Activated naive CD8-positive, alpha-beta T cell treated with anti-CD3 and anti-CD28 coated beads for 36 hours (primary cell): ENCODE results near the gene CFAP92. TPM values are rescaled to one million over a fixed set of nuclear protein-coding genes. Genes with fewer than 3 reads are reported as not detected.

ENCODE experiments used
- DNase-seq: peaks from one replicate; pipeline ENCODE4 v3.0.0; 2021
- H3K27ac Mint-ChIP-seq: one replicate; pipeline ENCODE4 v1.8.0; 2022; ENCODE audit warnings: mild to moderate bottlenecking, moderate library complexity, mixed read lengths
- H3K27me3 Mint-ChIP-seq: one replicate; pipeline ENCODE4 v1.8.0; 2022; ENCODE audit warnings: mild to moderate bottlenecking, mixed read lengths
- H3K36me3 Mint-ChIP-seq: one replicate; pipeline ENCODE4 v1.8.0; 2021; ENCODE audit warnings: mild to moderate bottlenecking, mixed read lengths
- H3K4me1 Mint-ChIP-seq: one replicate; pipeline ENCODE4 v1.8.0; 2021; ENCODE audit warnings: mixed read lengths
- H3K4me3 Mint-ChIP-seq: one replicate; pipeline ENCODE4 v1.8.0; 2022; ENCODE audit warnings: mild to moderate bottlenecking, moderate library complexity, mixed read lengths
- H3K9me3 Mint-ChIP-seq: one replicate; pipeline ENCODE4 v1.8.0; 2022; ENCODE audit warnings: mixed read lengths
- total RNA-seq, 2 experiments: library from RNA; stranded (reverse); gene quantifications; one replicate each; pipeline ENCODE4 v1.2.3, GENCODE V29; 2021

Gene CFAP92
- total RNA-seq, 2 experiments from 2014 or later, result 0.40 to 0.56 TPM

DNA sequence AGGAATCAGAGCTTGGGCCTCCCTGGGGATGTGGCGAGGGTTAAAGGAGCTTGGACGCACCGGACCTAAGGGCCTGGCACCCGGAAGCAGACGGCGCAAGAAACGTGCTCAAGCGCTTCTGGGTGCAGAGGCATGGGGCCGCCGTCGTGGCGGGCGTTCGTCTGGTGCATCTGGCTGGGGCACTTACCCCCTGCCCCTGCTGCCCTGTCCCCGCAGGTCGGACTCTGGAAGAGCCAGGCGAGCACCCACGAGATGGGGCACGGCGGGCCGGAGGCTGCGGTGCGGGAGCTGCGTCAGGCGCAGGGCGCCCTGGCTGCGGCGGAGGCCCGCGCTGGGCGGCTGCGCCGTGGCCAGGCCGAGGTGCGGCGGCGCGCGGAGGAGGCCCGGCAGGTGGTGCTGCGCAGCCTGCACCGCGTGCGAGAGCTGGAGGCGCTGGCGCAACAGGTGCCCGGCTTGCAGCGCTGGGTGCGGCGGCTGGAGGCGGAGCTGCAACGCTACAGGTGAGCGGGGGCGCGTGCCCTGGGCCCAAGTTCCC lies 9.8 kb upstream of the CFAP92 start:
- no peak overlapping the region for H3K27ac Mint-ChIP-seq
- H3K9me3 Mint-ChIP-seq, result no peaks in the 10 kb centered on the region
- no peaks in the 10 kb centered on the region for H3K36me3 Mint-ChIP-seq
- peaks cover 38% of the 10 kb centered on the region for H3K4me1 Mint-ChIP-seq
- H3K27me3 Mint-ChIP-seq, result peaks cover 31% of the 10 kb centered on the region
- peak overlapping the region; percentile 70 for H3K4me3 Mint-ChIP-seq
- peak; percentile 71 for DNase-seq

DNA sequence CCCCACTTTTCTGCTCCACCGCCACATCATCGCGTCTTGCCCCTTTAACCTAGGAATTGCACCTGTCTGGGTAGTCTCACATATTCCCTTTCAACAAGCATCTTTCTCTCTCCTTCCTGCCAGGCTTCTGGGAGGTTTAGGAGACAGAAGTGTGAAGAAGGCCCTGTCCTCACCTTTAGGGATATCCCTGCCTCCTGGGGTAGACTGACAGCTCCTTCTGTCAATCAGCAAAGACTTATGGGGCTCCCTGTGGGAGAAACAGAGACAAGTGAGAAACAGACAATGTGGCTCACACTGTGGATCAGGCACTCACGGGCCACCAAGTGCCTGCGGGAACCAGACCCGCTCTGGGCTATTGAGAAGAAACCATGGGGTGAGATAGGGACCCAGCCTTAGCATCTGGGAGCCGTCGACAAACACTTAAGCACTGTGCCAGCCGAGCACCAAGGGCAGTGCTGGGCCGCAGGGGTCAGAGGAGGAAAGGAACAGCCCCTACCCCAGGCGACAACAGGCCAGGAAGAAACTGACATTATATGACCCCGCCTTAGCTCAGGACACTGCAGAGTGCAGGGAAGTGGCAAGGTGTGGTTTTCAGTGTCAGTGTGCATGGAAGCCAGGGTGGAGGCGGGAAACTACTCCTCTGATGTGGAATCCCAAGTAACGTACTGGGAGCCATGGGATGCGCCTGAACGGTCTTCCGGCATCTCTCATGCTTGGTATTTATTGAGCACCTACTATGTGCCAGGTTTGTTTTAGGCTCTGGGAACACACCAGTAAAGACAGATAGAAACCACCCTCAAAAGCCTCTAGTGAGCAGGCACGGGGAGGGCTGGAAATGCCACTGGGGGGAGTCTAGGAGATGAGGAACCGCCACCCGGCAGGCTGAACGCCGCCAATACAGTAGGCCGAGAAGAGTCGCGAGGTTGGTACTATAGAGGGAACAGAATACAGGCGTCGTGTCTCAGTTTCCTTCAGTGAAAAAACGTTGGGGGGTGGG lies 9.0 kb upstream of the CFAP92 start:
- Mint-ChIP-seq H3K27ac (no peak overlapping the region), H3K36me3 (no peaks in the 10 kb centered on the region), H3K9me3 (no peaks in the 10 kb centered on the region), H3K4me3 (peak overlapping the region; percentile 70), H3K4me1 (peaks cover 41% of the 10 kb centered on the region), H3K27me3 (peaks cover 31% of the 10 kb centered on the region)
- no peak for DNase-seq

DNA sequence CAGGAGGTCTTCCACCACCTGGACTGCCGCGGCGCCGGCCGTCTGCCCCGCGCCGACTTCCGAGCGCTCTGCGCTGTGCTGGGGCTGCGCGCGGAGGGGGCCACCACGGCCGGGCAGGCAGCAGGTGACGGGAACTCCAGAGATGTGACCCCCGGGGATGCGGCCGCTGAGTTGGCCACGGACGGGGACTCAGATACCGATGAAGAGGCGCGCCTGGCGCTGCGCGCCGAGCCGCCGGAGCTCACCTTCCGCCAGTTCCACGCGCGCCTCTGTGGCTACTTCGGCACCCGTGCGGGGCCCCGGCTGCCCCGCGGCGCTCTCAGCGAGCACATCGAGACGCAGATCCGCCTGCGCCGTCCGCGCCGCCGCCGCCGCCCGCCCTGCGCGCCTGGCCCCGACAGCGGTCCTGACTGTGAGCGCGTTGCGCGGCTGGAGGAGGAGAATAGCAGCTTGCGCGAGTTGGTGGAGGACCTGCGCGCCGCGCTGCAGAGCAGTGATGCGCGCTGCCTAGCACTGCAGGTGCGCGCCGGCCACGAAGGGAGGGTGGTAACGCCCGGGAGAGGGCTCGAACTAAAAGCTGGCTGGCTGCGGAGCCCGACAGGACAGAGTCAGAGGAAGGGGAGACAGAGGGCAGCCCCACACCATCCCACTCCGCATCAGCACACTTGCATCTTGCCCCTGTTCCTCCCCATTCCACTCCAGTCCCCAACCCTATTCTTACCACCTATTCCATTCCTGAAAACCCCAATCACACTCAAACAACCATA lies 8.1 kb upstream of the CFAP92 start:
- H3K27ac Mint-ChIP-seq, result no peak overlapping the region
- peaks cover 41% of the 10 kb centered on the region for H3K4me1 Mint-ChIP-seq
- DNase-seq, result peak; percentile 68
- peak overlapping the region; percentile 70 for H3K4me3 Mint-ChIP-seq
- peaks cover 31% of the 10 kb centered on the region for H3K27me3 Mint-ChIP-seq
- no peaks in the 10 kb centered on the region for H3K36me3 Mint-ChIP-seq
- H3K9me3 Mint-ChIP-seq, result no peaks in the 10 kb centered on the region

DNA sequence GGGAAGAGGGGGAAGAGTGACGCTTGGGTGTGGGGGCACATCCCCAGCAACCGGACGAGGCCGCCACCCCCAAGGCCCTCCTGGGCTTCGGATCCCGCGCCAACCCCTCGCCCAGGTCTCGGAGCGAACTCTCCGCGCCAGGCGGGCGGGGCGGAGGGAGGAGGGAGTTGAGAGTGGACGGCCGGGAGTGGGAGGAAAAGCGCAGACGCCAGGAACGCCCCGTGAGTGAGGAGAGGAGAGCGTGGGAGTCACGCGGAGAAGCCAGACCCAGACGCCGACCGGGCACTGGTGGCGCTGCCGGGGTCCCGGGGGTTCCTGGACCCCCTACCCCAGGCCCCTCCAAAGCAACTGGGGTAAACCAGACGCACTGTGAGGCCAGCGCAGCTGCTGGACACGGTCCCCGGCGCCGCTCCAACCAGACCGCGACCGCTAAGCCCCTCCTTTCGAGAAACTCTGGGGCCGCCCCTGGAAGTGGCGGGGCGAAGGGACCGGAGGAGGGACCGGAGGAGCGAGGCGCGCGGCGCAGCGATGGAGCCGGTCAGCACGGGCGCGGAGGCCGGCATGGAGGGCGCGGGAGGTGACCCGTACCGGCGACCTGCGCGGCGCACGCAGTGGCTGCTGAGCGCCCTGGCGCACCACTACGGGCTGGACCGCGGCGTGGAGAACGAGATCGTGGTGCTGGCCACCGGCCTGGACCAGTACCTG lies 7.4 kb upstream of the CFAP92 start, which contains the start of gene EFCC1:
Gene EFCC1, plus strand, starts transcription at position 204 of the 705 bp plus-strand sequence. Its CDS starts 325 bp downstream, at position 529.
- peaks cover 31% of the 10 kb centered on the region for H3K27me3 Mint-ChIP-seq
- no peak within 1 kb of the TSS for H3K27ac Mint-ChIP-seq
- DNase-seq, result peak; percentile 45
- peak within 1 kb of the TSS; percentile 70 for H3K4me3 Mint-ChIP-seq
- no peaks in the 10 kb centered on the region for H3K9me3 Mint-ChIP-seq
- H3K4me1 Mint-ChIP-seq, result peaks cover 47% of the 10 kb centered on the region
- no peaks in the 10 kb centered on the region for H3K36me3 Mint-ChIP-seq

DNA sequence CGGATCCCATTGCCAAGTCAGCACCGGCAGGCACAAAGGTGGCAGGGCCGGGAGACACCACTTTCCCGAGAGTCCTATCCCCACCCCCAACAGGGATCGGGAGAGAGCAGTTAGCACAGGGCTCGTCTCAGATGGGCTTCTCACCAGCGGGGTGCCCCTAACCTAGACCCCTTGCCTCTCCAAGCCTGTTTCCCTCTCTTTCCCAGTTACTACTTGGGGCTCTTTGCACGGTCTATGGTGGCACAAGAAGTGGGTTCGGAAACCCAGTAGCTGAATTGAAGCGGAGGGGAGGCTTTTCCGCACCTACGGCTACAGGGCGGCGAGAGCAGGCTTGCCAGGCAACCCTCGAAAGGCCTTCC lies 6.8 kb upstream of the CFAP92 start:
- Mint-ChIP-seq H3K9me3 (no peaks in the 10 kb centered on the region), H3K27me3 (peaks cover 31% of the 10 kb centered on the region), H3K4me3 (peak overlapping the region; percentile 60), H3K27ac (no peak overlapping the region), H3K4me1 (peaks cover 48% of the 10 kb centered on the region), H3K36me3 (no peaks in the 10 kb centered on the region)
- DNase-seq, result no peak

DNA sequence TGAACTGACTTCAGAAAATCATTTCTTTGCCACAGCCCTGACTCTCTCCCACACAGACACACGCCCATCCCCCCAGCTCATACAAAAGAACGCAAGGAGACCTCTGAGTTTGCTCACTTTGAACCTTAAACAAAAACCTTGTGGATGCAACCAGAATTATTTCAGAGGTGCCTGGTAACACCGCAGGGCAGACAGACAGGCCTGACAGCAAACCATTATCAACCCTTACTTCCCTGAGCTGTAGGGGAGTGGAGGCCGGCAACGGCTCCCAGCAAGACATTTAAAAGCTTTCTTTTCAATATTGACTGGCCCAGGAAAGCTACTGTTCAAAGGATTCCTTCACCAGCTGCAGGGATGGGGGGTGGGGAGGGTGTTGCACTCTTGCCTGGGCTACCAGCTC lies 5.2 kb upstream of the CFAP92 start:
- Mint-ChIP-seq H3K9me3 (no peaks in the 10 kb centered on the region), H3K36me3 (no peaks in the 10 kb centered on the region), H3K27me3 (peaks cover 29% of the 10 kb centered on the region), H3K4me3 (no peak overlapping the region), H3K27ac (no peak overlapping the region), H3K4me1 (peaks cover 55% of the 10 kb centered on the region)
- DNase-seq, result no peak

DNA sequence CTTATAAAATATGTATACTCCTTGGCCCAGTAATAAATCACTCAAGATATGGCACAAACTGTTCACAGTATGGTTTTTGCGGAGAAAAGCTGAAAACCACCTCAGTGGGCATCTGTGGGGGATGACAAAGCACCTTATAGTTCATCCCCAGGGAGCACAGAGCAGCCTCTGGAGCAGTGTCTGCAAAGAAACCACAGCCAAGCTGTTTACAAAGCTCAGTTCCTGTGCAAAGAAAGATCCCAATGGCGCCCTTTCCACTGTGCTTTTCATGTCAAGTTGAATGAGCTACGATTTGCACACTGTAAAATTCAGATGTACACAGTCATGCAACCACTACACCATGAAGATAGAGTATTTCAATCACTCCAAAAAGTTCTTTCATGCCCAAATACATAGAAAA lies 4.7 kb upstream of the CFAP92 start:
- no peaks in the 10 kb centered on the region for H3K9me3 Mint-ChIP-seq
- no peak for DNase-seq
- peaks cover 57% of the 10 kb centered on the region for H3K4me1 Mint-ChIP-seq
- no peaks in the 10 kb centered on the region for H3K36me3 Mint-ChIP-seq
- no peak overlapping the region for H3K27ac Mint-ChIP-seq
- no peak overlapping the region for H3K4me3 Mint-ChIP-seq
- H3K27me3 Mint-ChIP-seq, result peaks cover 27% of the 10 kb centered on the region

DNA sequence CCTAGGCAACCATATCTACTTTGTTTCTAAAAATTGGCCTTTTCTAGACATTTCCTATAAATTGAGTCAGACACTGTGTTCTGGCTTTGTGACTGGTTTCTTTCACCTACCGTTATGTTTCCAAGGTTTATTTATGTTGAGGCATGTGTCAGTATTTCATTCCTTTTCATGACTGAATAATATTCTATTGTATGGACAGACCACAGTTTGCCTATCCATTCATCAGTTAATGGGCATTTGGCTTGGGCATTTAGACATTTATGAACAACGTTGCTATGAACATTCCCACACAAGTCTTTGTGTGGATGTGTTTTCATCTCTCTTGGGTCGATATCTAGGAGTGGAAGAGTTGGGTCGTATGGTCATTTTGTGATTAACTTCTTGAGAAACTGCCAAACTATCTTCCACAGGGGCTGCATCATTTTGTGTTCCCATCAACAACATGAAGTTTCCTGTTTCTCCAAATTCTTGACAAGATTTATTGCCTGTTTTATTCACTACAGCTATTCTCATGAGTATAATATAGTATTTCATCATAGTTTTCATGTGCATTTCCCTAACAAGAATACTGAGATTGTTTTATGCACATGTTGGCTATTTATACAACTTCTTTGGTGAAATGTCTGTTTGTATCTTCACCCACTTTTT lies 3.7 kb upstream of the CFAP92 start:
- H3K4me1 Mint-ChIP-seq, result peaks cover 52% of the 10 kb centered on the region
- H3K27ac Mint-ChIP-seq, result no peak overlapping the region
- no peak overlapping the region for H3K4me3 Mint-ChIP-seq
- DNase-seq, result no peak
- peaks cover 17% of the 10 kb centered on the region for H3K27me3 Mint-ChIP-seq
- no peaks in the 10 kb centered on the region for H3K36me3 Mint-ChIP-seq
- H3K9me3 Mint-ChIP-seq, result no peaks in the 10 kb centered on the region

DNA sequence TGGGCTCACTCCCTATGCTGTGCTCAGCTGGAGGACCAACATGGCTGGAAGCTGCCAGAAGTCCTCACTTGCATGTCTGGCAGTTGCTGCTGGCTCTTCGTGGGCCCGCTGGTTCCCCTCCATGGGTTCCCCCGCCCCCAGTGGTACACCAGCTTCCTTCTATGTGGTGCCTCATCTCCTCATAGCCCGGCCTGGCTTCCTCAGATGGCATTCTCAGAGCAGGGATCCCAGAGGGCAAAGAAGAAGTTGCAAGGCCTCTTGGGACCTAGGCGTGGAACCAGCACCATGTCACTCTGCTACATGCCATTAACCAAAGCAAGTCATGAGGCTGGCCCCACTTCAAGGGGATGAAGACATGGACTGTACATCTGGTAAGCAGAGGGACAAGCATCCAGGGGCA lies 2.9 kb upstream of the CFAP92 start:
- Mint-ChIP-seq H3K36me3 (no peaks in the 10 kb centered on the region), H3K4me1 (peaks cover 47% of the 10 kb centered on the region), H3K9me3 (no peaks in the 10 kb centered on the region), H3K27ac (no peak overlapping the region), H3K4me3 (no peak overlapping the region), H3K27me3 (peaks cover 11% of the 10 kb centered on the region)
- DNase-seq, result no peak

DNA sequence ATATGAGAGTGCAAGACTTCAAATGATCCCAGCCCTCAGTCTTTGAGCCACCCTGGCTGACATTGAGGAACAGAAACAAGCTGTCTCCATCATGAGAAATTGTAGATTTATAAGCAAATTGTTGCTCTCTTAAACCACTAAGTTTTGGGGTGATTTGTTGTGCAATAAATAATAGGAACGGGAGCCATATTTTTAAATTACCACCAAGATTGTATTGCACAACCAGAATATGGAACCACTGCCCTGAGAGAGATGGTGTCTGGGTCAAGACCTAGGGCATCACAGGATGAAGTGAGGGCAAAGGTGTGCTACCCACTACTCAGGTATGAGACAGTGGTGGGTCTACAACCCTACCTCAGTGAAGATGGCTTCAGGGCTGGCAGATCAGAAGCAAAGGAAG lies 2.3 kb upstream of the CFAP92 start:
- H3K4me1 Mint-ChIP-seq, result peaks cover 47% of the 10 kb centered on the region
- DNase-seq, result no peak
- no peaks in the 10 kb centered on the region for H3K9me3 Mint-ChIP-seq
- no peak overlapping the region for H3K27ac Mint-ChIP-seq
- peaks cover 11% of the 10 kb centered on the region for H3K27me3 Mint-ChIP-seq
- no peak overlapping the region for H3K4me3 Mint-ChIP-seq
- no peaks in the 10 kb centered on the region for H3K36me3 Mint-ChIP-seq

DNA sequence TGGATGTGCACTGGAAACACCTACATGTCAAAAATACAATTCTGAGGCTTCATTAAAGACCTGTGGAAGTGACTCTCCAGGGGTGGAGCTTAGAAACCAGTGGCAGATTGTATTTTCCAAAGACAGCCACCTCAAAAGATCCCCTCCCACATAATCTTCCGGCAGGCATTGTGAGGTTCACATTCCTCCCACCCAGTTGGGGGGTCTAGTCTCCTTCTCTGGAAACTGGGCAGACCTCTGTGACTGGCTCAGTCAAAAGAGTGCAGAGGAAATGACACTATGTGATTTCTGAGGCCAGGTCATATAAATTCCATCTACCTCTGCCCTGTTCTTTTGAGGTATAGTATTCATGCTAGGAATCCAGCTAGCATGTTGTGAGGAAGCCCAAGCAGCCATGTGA lies 1.9 kb upstream of the CFAP92 start:
- Mint-ChIP-seq H3K4me3 (no peak overlapping the region), H3K27ac (peak overlapping the region; percentile 55), H3K27me3 (peaks cover 8% of the 10 kb centered on the region), H3K9me3 (no peaks in the 10 kb centered on the region), H3K36me3 (no peaks in the 10 kb centered on the region), H3K4me1 (peaks cover 47% of the 10 kb centered on the region)
- no peak for DNase-seq

DNA sequence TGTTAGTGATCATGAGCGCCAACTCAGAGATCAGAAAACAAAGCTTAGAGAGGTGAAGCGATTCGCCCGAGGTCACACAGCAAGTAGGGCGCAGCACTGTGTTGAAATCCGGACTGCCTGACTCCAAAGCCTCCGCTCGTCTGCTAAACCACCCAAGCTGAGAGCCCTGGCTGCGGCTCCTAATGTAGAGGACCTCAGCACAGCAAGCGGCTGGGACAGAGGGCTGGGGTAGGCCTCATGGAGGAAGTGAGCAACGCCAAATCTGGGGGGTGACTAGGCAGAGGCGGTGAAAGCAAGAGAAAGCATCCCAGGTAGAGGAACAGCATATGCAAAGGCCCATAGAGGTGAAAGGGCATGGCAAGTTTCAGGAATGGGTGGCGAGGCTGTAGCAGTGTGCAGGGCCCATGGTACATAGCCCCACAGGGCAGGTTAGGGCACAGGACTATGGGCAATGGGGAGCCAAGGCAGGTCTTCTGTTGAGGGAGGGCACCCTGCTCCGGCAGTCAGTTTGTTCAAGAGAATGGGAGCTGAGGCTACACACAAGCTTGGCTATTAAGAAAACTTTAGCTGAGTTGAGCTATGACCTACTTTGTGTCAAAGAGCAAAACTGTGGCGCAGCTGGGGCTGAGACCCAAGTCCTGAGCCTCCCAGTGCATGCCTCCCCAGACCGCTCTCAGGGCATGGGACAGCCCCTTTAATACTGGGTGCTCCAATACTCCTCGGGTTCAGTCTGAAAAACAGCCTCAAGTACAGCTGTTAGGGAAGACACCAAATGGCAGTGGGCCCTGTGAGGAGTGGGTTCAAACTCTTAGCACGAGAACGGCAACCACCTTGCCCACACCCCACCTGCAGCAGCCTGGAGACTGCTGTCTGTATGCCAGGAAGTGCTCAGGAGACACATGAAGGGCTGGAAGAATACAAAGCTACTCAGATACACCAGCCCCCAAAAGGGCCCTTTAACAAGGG lies 988 bp upstream of the CFAP92 start:
- H3K4me3 Mint-ChIP-seq, result peak overlapping the region; percentile 68
- H3K4me1 Mint-ChIP-seq, result peaks cover 43% of the 10 kb centered on the region
- no peaks in the 10 kb centered on the region for H3K36me3 Mint-ChIP-seq
- H3K27me3 Mint-ChIP-seq, result no peaks in the 10 kb centered on the region
- no peak for DNase-seq
- H3K27ac Mint-ChIP-seq, result peak overlapping the region; percentile 31
- no peaks in the 10 kb centered on the region for H3K9me3 Mint-ChIP-seq

DNA sequence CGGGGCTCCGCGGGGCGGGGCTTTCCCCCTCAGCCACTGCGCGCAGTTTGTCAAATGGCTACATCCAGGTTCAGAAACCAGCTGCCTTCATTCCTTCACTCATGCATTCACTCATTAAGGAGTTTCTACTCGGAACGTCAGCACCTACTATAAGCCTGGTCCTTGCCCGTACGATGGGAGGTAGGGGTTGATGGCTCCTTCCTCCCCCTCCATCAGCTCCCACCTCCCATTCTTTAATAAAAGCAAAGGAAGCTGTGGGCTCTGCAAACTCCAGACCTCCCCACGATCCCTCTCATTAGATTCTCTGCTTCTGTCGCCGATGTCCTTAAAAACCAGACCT lies 267 bp upstream of the CFAP92 start:
- Mint-ChIP-seq H3K27me3 (no peaks in the 10 kb centered on the region), H3K4me1 (peaks cover 41% of the 10 kb centered on the region), H3K9me3 (no peaks in the 10 kb centered on the region), H3K27ac (no peak overlapping the region), H3K4me3 (peak overlapping the region; percentile 68), H3K36me3 (no peaks in the 10 kb centered on the region)
- no peak for DNase-seq
